Nephron progenitor cell (in vitro differentiated cells): Measurements from ENCODE around the gene PRKCE.
A peak's percentile ranks its signal among the peaks of the same experiment; 100 is the strongest.

ENCODE experiments used
- DNase-seq: peaks from one replicate; pipeline ENCODE4 v3.0.0; 2021
- H3K27ac Mint-ChIP-seq: 2 replicates; pipeline ENCODE4 v1.8.0; 2021; ENCODE audit warnings: mild to moderate bottlenecking, moderate library complexity, mixed read lengths
- H3K27me3 Mint-ChIP-seq: 2 replicates; pipeline ENCODE4 v1.8.0; 2021; ENCODE audit warnings: mild to moderate bottlenecking, low read depth, mixed read lengths; ENCODE audit not compliant: poor library complexity
- H3K36me3 Mint-ChIP-seq: 2 replicates; pipeline ENCODE4 v1.8.0; 2021; ENCODE audit warnings: low read depth, mixed read lengths
- H3K4me1 Mint-ChIP-seq: 2 replicates; pipeline ENCODE4 v1.8.0; 2021; ENCODE audit warnings: mixed read lengths
- H3K4me3 Mint-ChIP-seq: 2 replicates; pipeline ENCODE4 v1.8.0; 2021; ENCODE audit warnings: mild to moderate bottlenecking, moderate library complexity, mixed read lengths
- H3K9me3 Mint-ChIP-seq: 2 replicates; pipeline ENCODE4 v1.8.0; 2021; ENCODE audit warnings: mild to moderate bottlenecking, moderate library complexity, mixed read lengths
- TF ChIP-seq, protein P1 (sequence below): fragments of 200-600 bp; sonication (generic); IDR thresholded peaks from 2 replicates; pipeline ENCODE4 v1.5.0; 2021; ENCODE audit warnings: antibody characterized with exemption

The PRKCE gene

GRCh38 chr2:45799679-45800381, 148.4 kb downstream of the PRKCE start:
- H3K36me3 Mint-ChIP-seq, result no peaks in the 10 kb centered on the region
- H3K27me3 Mint-ChIP-seq, result peaks cover 4% of the 10 kb centered on the region
- no peak for DNase-seq
- H3K4me3 Mint-ChIP-seq, result no peak overlapping the region
- no peaks in the 10 kb centered on the region for H3K9me3 Mint-ChIP-seq
- H3K27ac Mint-ChIP-seq, result no peak overlapping the region
- peaks cover 18% of the 10 kb centered on the region for H3K4me1 Mint-ChIP-seq
- TF ChIP-seq, protein P1, sequence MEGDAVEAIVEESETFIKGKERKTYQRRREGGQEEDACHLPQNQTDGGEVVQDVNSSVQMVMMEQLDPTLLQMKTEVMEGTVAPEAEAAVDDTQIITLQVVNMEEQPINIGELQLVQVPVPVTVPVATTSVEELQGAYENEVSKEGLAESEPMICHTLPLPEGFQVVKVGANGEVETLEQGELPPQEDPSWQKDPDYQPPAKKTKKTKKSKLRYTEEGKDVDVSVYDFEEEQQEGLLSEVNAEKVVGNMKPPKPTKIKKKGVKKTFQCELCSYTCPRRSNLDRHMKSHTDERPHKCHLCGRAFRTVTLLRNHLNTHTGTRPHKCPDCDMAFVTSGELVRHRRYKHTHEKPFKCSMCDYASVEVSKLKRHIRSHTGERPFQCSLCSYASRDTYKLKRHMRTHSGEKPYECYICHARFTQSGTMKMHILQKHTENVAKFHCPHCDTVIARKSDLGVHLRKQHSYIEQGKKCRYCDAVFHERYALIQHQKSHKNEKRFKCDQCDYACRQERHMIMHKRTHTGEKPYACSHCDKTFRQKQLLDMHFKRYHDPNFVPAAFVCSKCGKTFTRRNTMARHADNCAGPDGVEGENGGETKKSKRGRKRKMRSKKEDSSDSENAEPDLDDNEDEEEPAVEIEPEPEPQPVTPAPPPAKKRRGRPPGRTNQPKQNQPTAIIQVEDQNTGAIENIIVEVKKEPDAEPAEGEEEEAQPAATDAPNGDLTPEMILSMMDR, result no peak

DNA sequence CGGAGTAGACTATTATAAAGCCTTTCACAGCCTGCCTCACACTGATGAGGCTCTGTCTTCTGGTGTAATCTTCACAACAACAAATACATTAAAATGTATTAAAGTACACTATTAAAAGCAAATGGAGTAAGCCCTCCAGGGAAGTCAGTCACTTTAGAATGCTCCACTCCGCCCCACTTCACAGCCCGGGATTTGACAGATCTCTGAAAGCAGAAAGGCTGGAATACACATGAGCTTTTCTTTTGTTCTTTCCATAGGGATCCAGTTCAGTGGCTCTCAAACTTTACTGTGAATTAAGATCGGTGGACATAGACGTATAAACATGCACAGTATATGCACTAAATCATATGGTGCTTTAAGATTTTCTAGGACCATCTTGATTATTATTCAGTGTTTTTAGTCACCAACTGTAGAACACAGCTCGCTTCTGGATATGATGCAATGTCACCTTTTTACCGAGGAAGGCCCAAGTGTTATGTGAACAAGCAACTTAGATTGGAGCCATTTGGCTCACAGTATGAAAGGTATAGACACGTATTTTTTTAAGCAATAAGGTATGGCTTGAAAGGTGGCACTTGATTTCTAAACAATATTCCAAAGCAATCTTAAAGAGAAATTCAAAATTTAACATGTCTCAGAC, 151.1 kb downstream of the PRKCE start:
- H3K27ac Mint-ChIP-seq, result no peak overlapping the region
- peaks cover 7% of the 10 kb centered on the region for H3K4me1 Mint-ChIP-seq
- TF ChIP-seq, protein P1, result no peak
- DNase-seq, result no peak
- H3K4me3 Mint-ChIP-seq, result no peak overlapping the region
- no peaks in the 10 kb centered on the region for H3K9me3 Mint-ChIP-seq
- no peaks in the 10 kb centered on the region for H3K36me3 Mint-ChIP-seq
- peaks cover 4% of the 10 kb centered on the region for H3K27me3 Mint-ChIP-seq

DNA sequence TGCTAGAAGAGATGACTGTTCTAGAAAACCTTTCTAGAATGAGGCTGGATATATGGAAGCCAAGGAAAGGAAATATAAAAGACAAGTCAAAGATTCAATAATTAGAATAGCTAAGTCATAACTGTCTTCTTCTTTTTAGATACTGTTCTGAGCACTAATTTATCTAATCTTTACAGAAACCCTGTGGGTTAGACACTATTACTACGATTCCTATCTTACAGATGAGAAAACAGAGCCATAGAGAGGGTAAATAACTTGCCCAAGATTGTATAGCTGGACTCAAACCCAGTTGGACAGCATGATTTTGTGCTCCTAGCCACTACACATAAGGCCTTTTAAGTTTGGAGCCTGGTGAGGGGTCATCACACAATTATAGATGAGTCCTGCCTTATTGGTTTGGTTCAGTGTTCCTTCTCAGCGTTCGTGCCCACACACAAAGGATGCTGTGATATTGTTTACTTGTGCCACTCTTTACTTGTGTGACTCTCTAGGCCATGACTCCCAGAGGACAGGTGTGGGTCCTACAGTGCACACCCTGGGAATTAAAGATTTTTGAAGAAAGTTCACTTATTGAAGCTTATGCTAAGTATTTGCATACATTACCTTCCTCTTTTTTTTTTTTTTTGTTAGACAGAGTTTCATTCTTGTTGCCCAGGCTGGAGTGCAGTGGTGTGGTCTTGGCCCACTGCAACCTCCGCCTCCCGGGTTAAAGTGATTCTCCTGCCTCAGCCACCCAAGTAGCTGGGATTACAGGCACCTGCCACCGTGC, 153.7 kb downstream of the PRKCE start:
- no peak overlapping the region for H3K27ac Mint-ChIP-seq
- no peaks in the 10 kb centered on the region for H3K9me3 Mint-ChIP-seq
- no peaks in the 10 kb centered on the region for H3K36me3 Mint-ChIP-seq
- no peak overlapping the region for H3K4me3 Mint-ChIP-seq
- TF ChIP-seq, protein P1, result no peak
- no peaks in the 10 kb centered on the region for H3K4me1 Mint-ChIP-seq
- H3K27me3 Mint-ChIP-seq, result no peaks in the 10 kb centered on the region
- DNase-seq, result no peak

DNA sequence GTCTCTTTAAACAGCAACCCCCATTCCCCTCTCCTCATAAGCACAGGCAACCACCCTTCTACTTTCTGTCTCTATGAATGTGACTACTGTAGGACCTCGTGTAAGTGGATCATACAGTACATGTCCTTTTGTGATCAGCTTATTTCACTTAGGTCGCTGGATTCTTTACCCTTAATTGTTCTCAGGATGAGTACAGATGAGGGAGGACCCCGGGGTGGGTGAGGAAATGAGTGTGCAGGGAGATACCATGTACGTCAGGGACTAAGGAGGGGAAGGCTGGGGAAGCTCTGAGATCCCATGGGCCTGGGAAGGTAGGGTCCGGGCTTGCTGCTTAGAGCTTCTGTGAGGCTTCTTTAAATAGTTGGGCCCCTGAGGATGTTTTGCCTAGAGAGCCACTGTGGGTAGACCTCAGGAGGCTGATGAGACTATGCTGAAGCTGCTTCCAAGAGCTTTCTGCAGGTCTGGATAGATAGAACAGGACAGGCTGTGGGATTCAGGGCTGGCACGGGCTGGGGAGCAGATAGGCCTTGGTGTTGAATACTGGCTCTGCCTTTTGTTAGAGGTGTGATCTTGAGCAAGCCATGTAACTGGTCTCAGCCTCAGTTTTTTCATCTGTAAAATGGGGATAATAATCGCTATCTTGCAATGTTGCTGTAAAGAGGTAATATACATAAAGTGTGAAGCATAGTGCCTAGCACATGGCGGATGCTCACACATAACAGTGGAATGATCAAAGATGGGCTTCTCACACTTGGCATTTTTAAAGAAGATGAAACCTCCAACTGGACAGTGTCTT, 155.3 kb downstream of the PRKCE start:
- Mint-ChIP-seq H3K4me1 (peaks cover under 1% of the 10 kb centered on the region), H3K9me3 (no peaks in the 10 kb centered on the region), H3K27me3 (peaks cover 3% of the 10 kb centered on the region), H3K27ac (peak overlapping the region; percentile 14), H3K4me3 (no peak overlapping the region), H3K36me3 (no peaks in the 10 kb centered on the region)
- TF ChIP-seq, protein P1, result no peak
- no peak for DNase-seq

GRCh38 chr2:45808294-45808800, 156.9 kb downstream of the PRKCE start:
- Mint-ChIP-seq H3K9me3 (no peaks in the 10 kb centered on the region), H3K4me1 (peaks cover 17% of the 10 kb centered on the region), H3K27me3 (peaks cover 3% of the 10 kb centered on the region), H3K27ac (no peak overlapping the region), H3K36me3 (no peaks in the 10 kb centered on the region), H3K4me3 (no peak overlapping the region)
- TF ChIP-seq, protein P1, result no peak
- no peak for DNase-seq
